Pancreas (tissue), 10 donors: Measurements from ENCODE around the gene LIG4. TPM values are rescaled to one million over a fixed set of nuclear protein-coding genes. Genes with fewer than 3 reads are reported as not detected.

Source experiments
- ATAC-seq, 4 donors: fragments of 200-7000 bp; cut with Tn5 transposase; one replicate each; pipeline versions ENCODE4 v1.8.0 to v1.9.1; 2020; ENCODE audit warnings: mild to moderate bottlenecking in 4 of 4, moderate library complexity in 4 of 4
- DNase-seq, 6 donors: peaks; one replicate each; pipeline ENCODE4 v3.0.0-alpha.2; 2020
- FAIRE-seq: peaks from 2 replicates; lab custom pipeline; 2012; peaks lifted over from hg19 to GRCh38; lab: Jason Lieb, UNC
- H3K27ac ChIP-seq, 4 donors: fragments of 200-600 bp; sonication (generic); 1 replicate in 3 of 4; 2 replicates in 1 of 4; pipeline versions ENCODE4 v1.5.0 to v1.8.0; 2020
- H3K27me3 ChIP-seq, 4 donors: fragments of 200-600 bp; one replicate each; pipeline ENCODE4 v1.8.0; 2021
- H3K36me3 ChIP-seq, 3 donors: fragments of 200-600 bp; sonication (generic) in 1 of 3; one replicate each; pipeline versions ENCODE4 v1.5.0 to v1.8.0; 2020 to 2021
- H3K4me1 ChIP-seq, 3 donors: fragments of 200-600 bp; one replicate each; pipeline ENCODE4 v1.8.0; 2021
- H3K4me3 ChIP-seq, 4 donors: fragments of 200-600 bp; sonication (generic) in 2 of 4; one replicate each; pipeline versions ENCODE4 v1.5.0 to v1.8.0; 2020 to 2021
- H3K9me3 ChIP-seq, 4 donors: fragments of 200-600 bp; one replicate each; pipeline ENCODE4 v1.8.0; 2021
- WGBS, 2 donors: extraction: QIAGEN DNeasy Blood & Tissue Kit; methylation state at CpG; one replicate each; pipeline ENCODE4 v1.1.7; 2013; 5-methylcytosine and 5-hydroxymethylcytosine counted together
- intact Hi-C, 3 donors: fragments of 100-400 bp; cut with DNase I; formaldehyde crosslinking; loops; one replicate each; pipeline versions ENCODE4 v1.11.1 to v1.14.2; 2022
- polyA plus RNA-seq, 2 donors: library from polyadenylated mRNA; stranded (reverse); fragments of 200-250 nt; gene quantifications; one replicate each; pipeline ENCODE4 v1.2.3, GENCODE V29; 2013
- total RNA-seq, 6 donors: library from RNA; stranded (reverse); fragmentation: NEBNext Ultra II Directional in 4 of 6; extraction: Animal tissue kit (Norgen Biotek cat#: 25700) in 4 of 6; gene quantifications; one replicate each; pipeline versions ENCODE4 v1.2.1 to v1.2.4, GENCODE V29; 2021 to 2023
- TF ChIP-seq, protein P1 (sequence below), 4 donors: fragments of 200-600 bp; sonication (generic) in 3 of 4; IDR thresholded peaks; one replicate each; pipeline versions ENCODE4 v1.5.0 to v1.8.0; 2021; ENCODE audit warnings: antibody characterized with exemption in 4 of 4
- donor health status: healthy with polysubstance abuse.
- donor health status: DM: no; HTN: no; CAD: no; lungs with moderate emphysema.
- donor health status: DM: no; HTN: no; CAD: no.
- donor health status: control.
- donor health status: control.
- donor health status: Bipolar disorder and iron deficiency.
- donor health status: DM: yes; HTN: yes; CAD: no.
- donor health status: DM: no; HTN: no; CAD: no.
- donor health status: DM: no; HTN: no; CAD: no.
- donor health status: DM: yes; HTN: yes; CAD: no.

LIG4 gene
- total and polyA plus RNA-seq, 8 donors = 1.6 to 7.1 (median 4.0) TPM

DNA sequence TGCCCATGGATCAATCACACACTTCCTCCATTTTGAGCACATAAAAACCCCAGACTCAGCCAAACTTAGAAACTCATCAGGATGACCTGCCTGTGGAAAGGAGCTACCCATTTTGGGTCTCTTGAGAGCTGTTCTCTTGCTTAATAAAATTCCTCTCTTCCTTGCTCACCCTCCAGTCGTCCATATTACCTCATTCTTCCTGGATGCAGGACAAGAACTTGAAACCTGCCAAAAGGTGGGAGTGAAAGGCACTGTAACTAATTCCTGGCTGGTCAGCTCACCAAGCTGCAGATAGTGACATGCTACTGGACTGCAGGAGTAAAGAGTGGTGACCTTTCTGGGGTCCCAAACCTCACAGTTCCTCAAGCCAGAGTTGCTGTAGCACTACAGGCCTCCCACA lies 20.2 kb downstream of the LIG4 start:
- DNase-seq (no peak), ATAC-seq (no peak), FAIRE-seq (no peak)
- H3K9me3 ChIP-seq = no peaks in the 10 kb centered on the region
- WGBS, 2 donors = 27 to 48% methylated on average over 1 of the region's 1 CpG
- H3K36me3 ChIP-seq = no peaks in the 10 kb centered on the region
- no peaks in the 10 kb centered on the region for H3K4me1 ChIP-seq
- intact Hi-C loops = no loop called here
- no peak overlapping the region for H3K27ac ChIP-seq
- no peak overlapping the region for H3K4me3 ChIP-seq
- peaks cover 0 to 5% (median 0%) of the 10 kb centered on the region in 4 donors for H3K27me3 ChIP-seq
- TF ChIP-seq, protein P1, sequence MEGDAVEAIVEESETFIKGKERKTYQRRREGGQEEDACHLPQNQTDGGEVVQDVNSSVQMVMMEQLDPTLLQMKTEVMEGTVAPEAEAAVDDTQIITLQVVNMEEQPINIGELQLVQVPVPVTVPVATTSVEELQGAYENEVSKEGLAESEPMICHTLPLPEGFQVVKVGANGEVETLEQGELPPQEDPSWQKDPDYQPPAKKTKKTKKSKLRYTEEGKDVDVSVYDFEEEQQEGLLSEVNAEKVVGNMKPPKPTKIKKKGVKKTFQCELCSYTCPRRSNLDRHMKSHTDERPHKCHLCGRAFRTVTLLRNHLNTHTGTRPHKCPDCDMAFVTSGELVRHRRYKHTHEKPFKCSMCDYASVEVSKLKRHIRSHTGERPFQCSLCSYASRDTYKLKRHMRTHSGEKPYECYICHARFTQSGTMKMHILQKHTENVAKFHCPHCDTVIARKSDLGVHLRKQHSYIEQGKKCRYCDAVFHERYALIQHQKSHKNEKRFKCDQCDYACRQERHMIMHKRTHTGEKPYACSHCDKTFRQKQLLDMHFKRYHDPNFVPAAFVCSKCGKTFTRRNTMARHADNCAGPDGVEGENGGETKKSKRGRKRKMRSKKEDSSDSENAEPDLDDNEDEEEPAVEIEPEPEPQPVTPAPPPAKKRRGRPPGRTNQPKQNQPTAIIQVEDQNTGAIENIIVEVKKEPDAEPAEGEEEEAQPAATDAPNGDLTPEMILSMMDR (IDR thresholded peaks at IDR 0.05) = no peak

DNA sequence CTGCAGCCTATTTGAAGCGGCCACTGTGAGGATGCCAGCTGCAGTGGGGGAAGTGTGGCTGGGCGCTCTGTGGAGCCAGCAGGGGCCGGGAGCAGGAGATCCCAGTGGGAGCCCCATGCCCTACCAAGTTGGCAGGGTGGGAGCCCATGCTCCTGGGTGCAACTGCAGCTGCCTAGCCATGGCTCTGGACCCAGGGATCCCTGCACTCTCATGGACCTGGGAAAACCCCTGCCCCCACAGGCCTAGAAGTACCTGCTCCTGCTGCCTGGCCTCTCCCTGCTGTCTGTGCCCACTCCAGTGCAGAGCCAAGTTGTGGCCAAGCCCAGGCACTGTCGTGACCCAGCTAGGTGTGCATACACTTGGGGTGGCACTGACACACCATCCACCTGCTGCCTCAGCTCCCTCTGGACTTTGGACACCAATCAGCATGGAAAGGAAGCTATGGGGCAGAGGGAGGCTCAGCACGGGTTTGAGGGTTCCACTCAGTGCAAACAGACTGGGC lies 20.9 kb downstream of the LIG4 start:
- Histone ChIP-seq H3K4me1 (no peaks in the 10 kb centered on the region), H3K27ac (no peak overlapping the region), H3K27me3 (peaks cover 0 to 5% (median 0%) of the 10 kb centered on the region in 4 donors), H3K4me3 (no peak overlapping the region), H3K9me3 (no peaks in the 10 kb centered on the region), H3K36me3 (no peaks in the 10 kb centered on the region)
- DNase-seq (peak in 1 of 6 donors; percentile 61), FAIRE-seq (no peak), ATAC-seq (no peak)
- 71% methylated on average over 5 of the region's 5 CpGs for WGBS, 2 donors
- TF ChIP-seq, protein P1 (IDR thresholded peaks at IDR 0.05) = no peak
- intact Hi-C loops = no loop called here

DNA sequence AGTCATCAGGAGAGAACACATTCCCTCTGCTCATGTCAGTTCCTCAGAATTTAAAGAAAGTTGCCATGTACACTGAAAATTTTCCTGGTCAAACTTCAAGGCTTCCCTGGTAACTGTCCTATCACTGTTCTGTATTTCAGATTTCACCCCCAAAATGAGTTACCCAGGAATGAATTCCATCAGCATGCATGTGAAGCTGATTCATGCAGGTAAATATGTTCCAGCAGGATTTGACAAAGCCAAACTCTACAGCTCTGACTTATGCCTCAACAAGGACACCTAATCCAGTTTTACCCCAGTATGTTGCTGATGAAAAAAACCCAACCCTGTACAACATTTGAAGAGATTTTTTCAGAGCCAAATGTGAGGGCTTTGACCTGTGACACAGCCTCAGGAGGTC lies 21.5 kb downstream of the LIG4 start:
- intact Hi-C loops = no loop called here
- peaks cover 0 to 5% (median 0%) of the 10 kb centered on the region in 4 donors for H3K27me3 ChIP-seq
- H3K9me3 ChIP-seq = no peaks in the 10 kb centered on the region
- DNase-seq = no peak
- no peak overlapping the region for H3K4me3 ChIP-seq
- ATAC-seq = no peak
- no peak overlapping the region for H3K27ac ChIP-seq
- H3K36me3 ChIP-seq = no peaks in the 10 kb centered on the region
- no peaks in the 10 kb centered on the region for H3K4me1 ChIP-seq
- FAIRE-seq = no peak
- TF ChIP-seq, protein P1 (IDR thresholded peaks at IDR 0.05) = no peak

DNA sequence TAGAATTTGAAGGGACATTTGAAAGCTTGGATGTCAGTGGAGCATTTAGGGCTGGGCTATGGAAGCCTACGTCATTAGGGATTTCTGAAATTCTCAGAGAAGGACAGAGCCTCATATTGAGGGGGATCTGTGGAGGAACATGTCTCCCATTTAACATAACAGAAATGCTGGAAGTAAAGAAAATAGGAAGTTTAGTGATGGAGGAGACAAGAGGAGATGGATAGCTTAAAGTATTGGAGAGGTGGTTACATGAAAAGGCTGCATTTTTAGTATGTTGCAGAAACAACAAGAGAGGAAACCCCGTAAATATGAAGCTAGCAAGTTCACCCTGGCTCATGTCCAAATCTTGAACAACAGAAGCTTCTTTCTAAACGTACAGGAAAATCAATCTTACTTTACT lies 24.4 kb downstream of the LIG4 start:
- ATAC-seq (no peak), FAIRE-seq (no peak), DNase-seq (no peak)
- H3K4me1 ChIP-seq = no peaks in the 10 kb centered on the region
- WGBS, 2 donors = 33 to 34% methylated on average over 3 of the region's 3 CpGs
- TF ChIP-seq, protein P1 (IDR thresholded peaks at IDR 0.05) = no peak
- H3K27ac ChIP-seq = no peak overlapping the region
- peaks cover 0 to 7% (median 2%) of the 10 kb centered on the region in 4 donors for H3K27me3 ChIP-seq
- no peaks in the 10 kb centered on the region for H3K36me3 ChIP-seq
- intact Hi-C loops = no loop called here
- H3K4me3 ChIP-seq = no peak overlapping the region
- no peaks in the 10 kb centered on the region for H3K9me3 ChIP-seq

DNA sequence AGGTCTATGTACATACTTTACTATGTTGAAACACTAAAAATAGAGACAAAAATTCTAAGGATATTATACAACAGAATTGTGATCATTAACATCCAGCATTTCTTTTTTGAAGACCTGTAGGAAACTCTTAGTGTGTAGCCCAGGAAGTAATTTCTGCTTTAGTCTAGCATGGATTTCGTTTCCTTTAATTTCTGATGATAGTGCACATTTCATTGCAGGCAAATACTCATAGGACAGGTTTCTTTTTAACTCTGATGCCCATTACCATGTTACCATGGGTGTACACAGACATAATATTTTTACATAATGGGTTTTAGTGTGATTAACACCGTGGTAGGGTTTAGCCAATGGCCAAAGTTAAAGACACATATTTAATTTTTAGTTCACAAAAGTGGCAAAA lies 27.1 kb downstream of the LIG4 start:
- FAIRE-seq = no peak
- Histone ChIP-seq H3K36me3 (no peaks in the 10 kb centered on the region), H3K4me3 (no peak overlapping the region), H3K4me1 (no peaks in the 10 kb centered on the region), H3K27ac (no peak overlapping the region), H3K27me3 (peaks cover 0 to 7% (median 2%) of the 10 kb centered on the region in 4 donors), H3K9me3 (no peaks in the 10 kb centered on the region)
- ATAC-seq = no peak
- TF ChIP-seq, protein P1 (IDR thresholded peaks at IDR 0.05) = no peak
- intact Hi-C loops = no loop called here
- DNase-seq = no peak
- WGBS, 2 donors = 51 to 64% methylated on average over 2 of the region's 2 CpGs
